CD14-positive monocyte (primary cell): Measurements from ENCODE around the gene ERI2. TPM values are rescaled to one million over a fixed set of nuclear protein-coding genes. Genes with fewer than 3 reads are reported as not detected.

Experiments used
- DNase-seq, 3 donors: peaks; one replicate each; pipeline ENCODE4 v3.0.0-alpha.2; 2011 to 2022
- H2AFZ ChIP-seq: 2 replicates; pipeline ENCODE4 v1.6.0; 2012; ENCODE audit warnings: mild to moderate bottlenecking, low read depth, low read length, inconsistent platforms; ENCODE audit not compliant: insufficient read depth, poor library complexity, severe bottlenecking
- H3K27ac ChIP-seq, 2 donors: 1 replicate in 1 of 2; 2 replicates in 1 of 2; pipeline ENCODE4 v1.5.1; 2012 to 2013; ENCODE audit warnings: low read length in 2 of 2, control low read depth in 1 of 2, inconsistent platforms in 1 of 2, low read depth in 1 of 2, mild to moderate bottlenecking in 1 of 2
- H3K27me3 ChIP-seq, 2 donors: one replicate each; pipeline versions ENCODE4 v1.6.0 to v1.6.1; 2011 to 2013; ENCODE audit warnings: low read length in 2 of 2; ENCODE audit not compliant: control insufficient read depth in 2 of 2, insufficient read depth in 2 of 2
- H3K36me3 ChIP-seq, 2 donors: replicated peaks in 1 of 2; 1 replicate in 1 of 2; 2 replicates in 1 of 2; pipeline versions ENCODE4 v1.5.1 to v1.6.1; 2012 to 2013; ENCODE audit warnings: low read length in 2 of 2, control low read depth in 1 of 2, inconsistent platforms in 1 of 2, mild to moderate bottlenecking in 1 of 2; ENCODE audit not compliant: insufficient read depth in 2 of 2, control insufficient read depth in 1 of 2
- H3K4me1 ChIP-seq, 2 donors: 1 replicate in 1 of 2; 2 replicates in 1 of 2; pipeline versions ENCODE4 v1.5.1 to v1.6.1; 2012 to 2013; ENCODE audit warnings: low read length in 2 of 2, control low read depth in 1 of 2, inconsistent platforms in 1 of 2, mild to moderate bottlenecking in 1 of 2, moderate library complexity in 1 of 2; ENCODE audit not compliant: insufficient read depth in 2 of 2, control insufficient read depth in 1 of 2
- H3K4me2 ChIP-seq: replicated peaks from 2 replicates; pipeline ENCODE3; 2012; ENCODE audit warnings: low read length, moderate library complexity, mild to moderate bottlenecking; ENCODE audit not compliant: poor library complexity, severe bottlenecking; ENCODE audit errors: extremely low read depth
- H3K4me3 ChIP-seq, 3 experiments: fragments of 200-600 bp in 1 of 3; sonication (generic) in 1 of 3; replicated peaks in 1 of 3; 1 replicate in 2 of 3; 2 replicates in 1 of 3; pipeline ENCODE4 v1.5.1; 2011 to 2013; ENCODE audit warnings: low read length in 3 of 3, mild to moderate bottlenecking in 3 of 3, control low read depth in 2 of 3, low read depth in 2 of 3, inconsistent platforms in 1 of 3, moderate library complexity in 1 of 3
- H3K79me2 ChIP-seq: 2 replicates; pipeline ENCODE4 v1.6.0; 2012; ENCODE audit warnings: mild to moderate bottlenecking, control low read depth, inconsistent platforms, low read length, moderate library complexity; ENCODE audit not compliant: insufficient read depth
- H3K9ac ChIP-seq: 2 replicates; pipeline ENCODE4 v1.6.0; 2017; ENCODE audit warnings: low read length, mild to moderate bottlenecking; ENCODE audit not compliant: insufficient read depth, poor library complexity, severe bottlenecking
- H3K9me3 ChIP-seq, 2 donors: replicated peaks in 1 of 2; 1 replicate in 1 of 2; 2 replicates in 1 of 2; pipeline versions ENCODE4 v1.5.1 to v1.6.1; 2012 to 2013; ENCODE audit warnings: low read length in 2 of 2, control low read depth in 1 of 2; ENCODE audit not compliant: control insufficient read depth in 1 of 2, insufficient read depth in 1 of 2
- H4K20me1 ChIP-seq: 2 replicates; pipeline ENCODE4 v1.6.0; 2012; ENCODE audit warnings: mild to moderate bottlenecking, low read length, control low read depth, moderate library complexity; ENCODE audit not compliant: insufficient read depth
- H3K27ac Mint-ChIP-seq, 7 donors: one replicate each; pipeline ENCODE4 v1.8.0; 2020; ENCODE audit warnings: mild to moderate bottlenecking in 7 of 7, mixed read lengths in 7 of 7, moderate library complexity in 6 of 7, inconsistent platforms in 2 of 7
- H3K27me3 Mint-ChIP-seq, 3 donors: one replicate each; pipeline ENCODE4 v1.8.0; 2021 to 2022; ENCODE audit warnings: low read depth in 3 of 3, mild to moderate bottlenecking in 3 of 3, mixed read lengths in 3 of 3, moderate library complexity in 3 of 3, inconsistent platforms in 1 of 3
- H3K36me3 Mint-ChIP-seq, 2 donors: one replicate each; pipeline ENCODE4 v1.8.0; 2020; ENCODE audit warnings: mixed read lengths in 2 of 2, inconsistent platforms in 1 of 2, mild to moderate bottlenecking in 1 of 2
- H3K4me1 Mint-ChIP-seq: one replicate; pipeline ENCODE4 v1.8.0; 2020; ENCODE audit warnings: mild to moderate bottlenecking, mixed read lengths
- H3K4me3 Mint-ChIP-seq, 2 donors: one replicate each; pipeline ENCODE4 v1.8.0; 2020; ENCODE audit warnings: mild to moderate bottlenecking in 2 of 2, mixed read lengths in 2 of 2, moderate library complexity in 1 of 2
- H3K9me3 Mint-ChIP-seq, 7 donors: one replicate each; pipeline ENCODE4 v1.8.0; 2020 to 2022; ENCODE audit warnings: mixed read lengths in 7 of 7, mild to moderate bottlenecking in 6 of 7, moderate library complexity in 6 of 7, inconsistent platforms in 2 of 7
- WGBS: methylation state at CpG from one replicate; pipeline ENCODE4 v1.1.5; 2013; ENCODE audit warnings: missing lambda C conversion rate; ENCODE audit not compliant: insufficient coverage; 5-methylcytosine and 5-hydroxymethylcytosine counted together
- intact Hi-C, 2 donors: fragments of 100-400 bp; cut with micrococcal nuclease; formaldehyde crosslinking; loops; one replicate each; pipeline versions ENCODE4 v1.15.0 to v1.15.1; 2023
- polyA plus RNA-seq, 3 donors: library from polyadenylated mRNA; depleted of rRNA in 1 of 3; unstranded in 2 of 3; stranded (reverse) in 1 of 3; fragments of 300-500 nt in 2 of 3; fragments of >200 nt in 1 of 3; fragmentation: Illumina TruSeq in 2 of 3; gene quantifications; 1 replicate in 2 of 3; 2 replicates in 1 of 3; pipeline ENCODE4 v1.2.3, GENCODE V29; 2012 to 2021
- TF ChIP-seq, protein P1 (sequence below): fragments of 200-600 bp; IDR thresholded peaks from one replicate; pipeline ENCODE4 v1.8.0; 2022; ENCODE audit warnings: antibody characterized with exemption, mild to moderate bottlenecking

The ERI2 gene
- polyA plus RNA-seq, 3 donors: 4.0 to 10.5 (median 10.4) TPM

DNA sequence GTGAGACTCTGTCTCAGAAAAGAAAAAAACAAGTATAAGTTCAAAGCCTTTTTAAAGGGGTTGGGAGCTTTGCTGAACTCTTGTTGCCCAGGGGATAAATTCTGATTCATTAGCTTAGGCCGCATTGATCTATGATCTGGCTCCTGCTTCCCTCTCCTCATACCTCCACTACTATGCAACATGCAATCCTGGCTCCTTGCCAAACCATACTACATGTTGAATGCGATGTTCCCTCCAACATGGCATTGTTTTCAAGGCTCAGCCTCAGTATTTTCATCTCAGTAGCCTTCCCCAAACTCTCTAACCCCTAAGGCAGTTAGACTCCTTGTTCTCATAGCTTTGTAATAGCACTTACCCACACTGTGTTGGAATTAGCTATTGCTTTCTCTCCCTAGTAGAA, 6.2 kb upstream of the ERI2 start:
- TF ChIP-seq, protein P1, sequence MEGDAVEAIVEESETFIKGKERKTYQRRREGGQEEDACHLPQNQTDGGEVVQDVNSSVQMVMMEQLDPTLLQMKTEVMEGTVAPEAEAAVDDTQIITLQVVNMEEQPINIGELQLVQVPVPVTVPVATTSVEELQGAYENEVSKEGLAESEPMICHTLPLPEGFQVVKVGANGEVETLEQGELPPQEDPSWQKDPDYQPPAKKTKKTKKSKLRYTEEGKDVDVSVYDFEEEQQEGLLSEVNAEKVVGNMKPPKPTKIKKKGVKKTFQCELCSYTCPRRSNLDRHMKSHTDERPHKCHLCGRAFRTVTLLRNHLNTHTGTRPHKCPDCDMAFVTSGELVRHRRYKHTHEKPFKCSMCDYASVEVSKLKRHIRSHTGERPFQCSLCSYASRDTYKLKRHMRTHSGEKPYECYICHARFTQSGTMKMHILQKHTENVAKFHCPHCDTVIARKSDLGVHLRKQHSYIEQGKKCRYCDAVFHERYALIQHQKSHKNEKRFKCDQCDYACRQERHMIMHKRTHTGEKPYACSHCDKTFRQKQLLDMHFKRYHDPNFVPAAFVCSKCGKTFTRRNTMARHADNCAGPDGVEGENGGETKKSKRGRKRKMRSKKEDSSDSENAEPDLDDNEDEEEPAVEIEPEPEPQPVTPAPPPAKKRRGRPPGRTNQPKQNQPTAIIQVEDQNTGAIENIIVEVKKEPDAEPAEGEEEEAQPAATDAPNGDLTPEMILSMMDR: no peak
- Histone ChIP-seq H3K4me3 (no peak overlapping the region), H3K9ac (no peak overlapping the region), H3K27me3 (no peaks in the 10 kb centered on the region), H2AFZ (no peak overlapping the region), H3K79me2 (peaks cover 20% of the 10 kb centered on the region), H3K9me3 (no peaks in the 10 kb centered on the region), H3K4me2 (no peak overlapping the region), H4K20me1 (no peaks in the 10 kb centered on the region), H3K27ac (no peak overlapping the region), H3K4me1 (peaks cover 5 to 6% of the 10 kb centered on the region in 2 donors), H3K36me3 (peaks cover 3 to 40% of the 10 kb centered on the region in 2 donors)
- H3K36me3 Mint-ChIP-seq: peaks cover 20 to 25% of the 10 kb centered on the region in 2 donors
- WGBS: 63% methylated on average over 2 of the region's 2 CpGs
- H3K27me3 Mint-ChIP-seq: no peaks in the 10 kb centered on the region
- intact Hi-C loops: no loop called here
- H3K27ac Mint-ChIP-seq: no peak overlapping the region
- H3K4me3 Mint-ChIP-seq: no peak overlapping the region
- peaks cover 11% of the 10 kb centered on the region for H3K4me1 Mint-ChIP-seq
- no peaks in the 10 kb centered on the region for H3K9me3 Mint-ChIP-seq
- no peak for DNase-seq

DNA sequence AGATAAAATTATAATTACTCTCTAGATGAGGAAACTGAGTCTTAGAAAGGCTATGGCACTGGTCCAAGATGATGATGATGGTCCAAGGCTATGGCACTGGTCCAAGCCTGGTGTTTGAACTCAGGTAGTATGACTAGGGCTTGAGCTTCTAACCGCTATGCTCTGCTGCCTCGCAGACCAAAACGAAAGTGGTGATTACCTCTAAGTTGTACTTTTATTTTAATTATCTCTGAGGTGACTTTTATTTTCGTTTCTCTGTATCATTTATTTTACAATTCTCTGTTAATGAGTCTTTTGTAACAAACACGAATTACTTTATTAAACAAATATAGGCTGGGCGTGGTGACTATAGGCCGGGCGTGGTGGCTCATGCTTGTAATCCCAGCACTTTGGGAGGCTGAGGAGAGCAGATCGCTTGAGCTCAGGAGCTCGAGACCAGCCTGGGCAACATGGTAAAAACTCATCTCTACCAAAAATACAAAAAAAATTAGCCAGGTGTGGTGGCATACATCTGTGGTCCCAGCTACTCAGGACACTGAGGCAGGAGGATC, 5.7 kb upstream of the ERI2 start:
- H3K4me1 ChIP-seq: peaks cover 10 to 11% of the 10 kb centered on the region in 2 donors
- H3K36me3 ChIP-seq: peaks cover 3 to 35% of the 10 kb centered on the region in 2 donors
- H3K27me3 ChIP-seq: no peaks in the 10 kb centered on the region
- H3K4me2 ChIP-seq: no peak overlapping the region
- H3K27ac ChIP-seq: no peak overlapping the region
- no peak overlapping the region for H2AFZ ChIP-seq
- no peaks in the 10 kb centered on the region for H4K20me1 ChIP-seq
- H3K79me2 ChIP-seq: peaks cover 23% of the 10 kb centered on the region
- no peak overlapping the region for H3K27ac Mint-ChIP-seq
- no peaks in the 10 kb centered on the region for H3K9me3 ChIP-seq
- no CpG with 5 or more reads among the region's 10 CpGs for WGBS
- no peak overlapping the region for H3K4me3 ChIP-seq
- peaks cover 15% of the 10 kb centered on the region for H3K4me1 Mint-ChIP-seq
- H3K36me3 Mint-ChIP-seq: peaks cover 17 to 19% of the 10 kb centered on the region in 2 donors
- TF ChIP-seq, protein P1: no peak
- no peaks in the 10 kb centered on the region for H3K9me3 Mint-ChIP-seq
- DNase-seq: no peak
- H3K4me3 Mint-ChIP-seq: no peak overlapping the region
- intact Hi-C loops: no loop called here
- no peak overlapping the region for H3K9ac ChIP-seq
- no peaks in the 10 kb centered on the region for H3K27me3 Mint-ChIP-seq
